HG03571 (cell line): ENCODE data around the gene ZNF841.
"Not testable (repeated sequence)": the region's sequence is repeated elsewhere in the genome, so short reads cannot be mapped to it uniquely, and the experiment has no call there.

Experiments used
- ATAC-seq: cut with Tn5 transposase; IDR thresholded peaks from one replicate; pipeline ENCODE4 v1.9.1; 2021; ENCODE audit not compliant: unreplicated experiment

The ZNF841 gene

GRCh38 chr19:52095172-52096014, at the start of gene ZNF841:
ZNF841 (minus strand) TSS chr19:52095765; CDS start chr19:52084801, 10,964 bp downstream.
- peak; percentile 95 for ATAC-seq

DNA sequence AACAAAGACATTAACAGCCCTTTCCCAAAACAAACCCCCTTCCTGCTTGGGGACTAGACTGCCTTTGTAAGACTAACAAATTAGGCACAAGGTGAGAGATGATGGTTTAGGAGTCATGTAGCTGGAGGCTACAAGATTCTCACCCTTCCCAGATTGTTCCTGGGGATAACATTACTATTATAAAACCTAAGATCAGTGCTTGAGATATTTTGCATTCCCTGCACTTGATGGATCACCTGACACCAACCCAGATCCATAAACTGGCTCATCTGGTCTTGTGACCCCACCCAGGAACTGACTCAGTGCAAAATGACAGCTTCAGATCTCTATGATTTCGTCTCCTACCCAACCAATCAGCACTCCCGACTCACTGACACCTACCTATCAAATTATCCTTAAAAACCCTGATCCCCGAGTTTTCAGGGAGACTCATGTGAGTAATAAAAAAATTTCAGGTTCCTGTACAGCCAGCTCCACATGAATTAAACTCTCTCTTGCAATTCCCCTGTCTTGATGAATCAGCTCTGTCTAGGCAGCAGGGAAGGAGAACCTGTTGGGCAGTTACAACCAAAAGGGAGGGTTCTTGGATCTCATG, 46.5 kb upstream of the ZNF841 start:
- no peak for ATAC-seq

DNA sequence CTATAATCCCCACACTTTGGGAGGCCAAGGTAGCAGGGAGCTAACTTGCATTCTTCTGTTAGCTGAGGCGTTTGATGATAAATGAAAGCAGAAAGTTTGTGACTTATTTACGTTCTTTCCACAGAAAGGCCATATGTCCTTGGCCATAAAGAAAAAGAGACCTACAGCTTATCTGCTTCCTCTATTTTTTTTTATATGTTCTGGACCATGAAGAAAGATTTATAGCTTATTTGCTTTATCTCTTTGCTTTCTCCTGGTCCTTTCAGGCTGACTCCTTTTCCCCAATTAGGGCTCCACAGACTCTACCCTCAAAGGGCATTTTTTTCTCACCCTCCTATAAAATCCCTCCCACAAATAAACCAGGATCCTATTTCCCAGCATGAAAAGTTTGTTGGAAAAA, 45.6 kb upstream of the ZNF841 start:
- ATAC-seq = no peak

DNA sequence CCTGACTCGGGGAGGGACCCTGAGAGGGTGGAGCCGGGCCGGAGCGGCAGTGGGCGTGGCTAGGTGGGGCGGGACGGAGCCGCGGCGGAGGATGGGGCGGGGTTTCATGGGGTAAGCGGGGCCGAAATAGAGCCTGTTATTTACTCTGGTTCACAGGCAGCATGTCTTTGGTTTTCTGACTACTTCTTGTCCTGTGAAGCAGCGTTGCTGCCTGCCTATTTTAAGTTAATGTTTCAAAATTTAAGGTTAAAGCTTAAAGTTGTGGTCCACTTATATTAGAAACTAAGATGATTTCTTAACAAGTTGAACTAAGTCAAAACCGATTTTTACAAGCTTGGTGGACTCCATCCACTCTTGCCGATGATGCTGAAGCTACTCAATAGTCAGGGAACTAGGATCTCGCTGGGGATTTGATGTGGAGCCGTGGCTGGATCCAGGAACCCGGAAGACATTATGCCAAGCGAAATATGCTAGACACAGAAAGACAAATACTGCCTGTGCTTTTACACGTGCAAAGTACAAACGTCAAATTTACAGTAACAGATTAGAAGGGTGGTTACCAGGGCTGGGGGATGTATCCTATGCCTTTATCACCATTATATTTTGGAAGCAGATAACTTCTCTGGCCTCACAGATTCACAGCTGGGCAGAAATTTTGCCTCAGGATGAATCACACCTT, 44.6 kb upstream of the ZNF841 start:
- peak; percentile 75 for ATAC-seq

DNA sequence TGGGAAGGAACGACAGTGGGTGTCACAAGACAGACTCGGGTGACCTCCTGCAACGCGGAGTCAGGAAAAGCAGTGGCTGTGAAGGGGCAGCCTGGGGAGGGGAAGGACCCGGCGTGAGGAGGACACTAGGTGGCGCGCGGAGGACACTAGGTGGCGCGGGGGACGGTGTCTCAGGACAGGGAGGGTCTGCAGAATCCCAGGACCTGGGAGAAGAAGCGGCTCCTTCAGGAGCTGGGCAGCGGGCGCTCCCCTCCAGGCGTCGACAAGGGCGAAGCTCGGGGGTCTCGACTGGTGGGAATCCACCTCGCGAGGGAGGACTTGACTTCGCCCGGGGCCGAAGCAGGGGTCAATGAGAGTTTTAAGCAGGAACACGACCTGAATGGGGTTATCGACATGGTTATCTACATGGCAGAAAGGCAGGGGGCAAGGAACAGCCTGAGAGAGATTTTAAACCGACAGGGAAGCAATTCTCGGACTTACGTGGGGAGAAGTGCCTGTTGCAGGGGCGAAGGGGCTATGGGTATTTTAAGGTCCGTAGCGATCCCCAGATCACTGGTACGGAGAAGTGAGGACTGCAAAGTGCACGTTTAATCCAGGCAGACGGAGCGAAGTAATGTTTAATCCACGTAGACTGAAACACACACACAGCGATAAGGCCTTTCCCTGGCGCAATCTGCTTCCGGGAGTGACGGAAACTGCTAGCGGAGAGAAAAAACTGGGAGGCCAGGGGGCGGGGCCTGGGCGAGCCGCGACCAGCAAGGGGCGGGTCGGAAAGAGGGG, 43.9 kb upstream of the ZNF841 start, which contains the start of gene ZNF616:
Gene ZNF616, minus strand, starts transcription at position 687 of the 780 bp plus-strand sequence. CDS start 9,426 bp downstream, outside the sequence.
- ATAC-seq = peak; percentile 39

DNA sequence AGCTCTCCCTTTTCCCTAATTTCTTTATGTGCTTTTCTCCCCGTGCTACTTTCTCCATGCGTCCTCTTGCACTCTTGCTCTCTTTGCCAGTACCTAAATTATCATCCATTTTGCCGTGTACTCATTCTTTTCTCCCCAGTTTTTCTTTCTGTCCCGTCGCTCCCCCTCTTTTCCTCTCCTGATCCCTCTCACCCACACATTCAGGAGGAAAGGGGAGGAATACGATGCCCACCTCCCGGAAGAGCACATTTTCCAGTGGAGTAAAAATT, 43.4 kb upstream of the ZNF841 start:
- ATAC-seq = no peak

DNA sequence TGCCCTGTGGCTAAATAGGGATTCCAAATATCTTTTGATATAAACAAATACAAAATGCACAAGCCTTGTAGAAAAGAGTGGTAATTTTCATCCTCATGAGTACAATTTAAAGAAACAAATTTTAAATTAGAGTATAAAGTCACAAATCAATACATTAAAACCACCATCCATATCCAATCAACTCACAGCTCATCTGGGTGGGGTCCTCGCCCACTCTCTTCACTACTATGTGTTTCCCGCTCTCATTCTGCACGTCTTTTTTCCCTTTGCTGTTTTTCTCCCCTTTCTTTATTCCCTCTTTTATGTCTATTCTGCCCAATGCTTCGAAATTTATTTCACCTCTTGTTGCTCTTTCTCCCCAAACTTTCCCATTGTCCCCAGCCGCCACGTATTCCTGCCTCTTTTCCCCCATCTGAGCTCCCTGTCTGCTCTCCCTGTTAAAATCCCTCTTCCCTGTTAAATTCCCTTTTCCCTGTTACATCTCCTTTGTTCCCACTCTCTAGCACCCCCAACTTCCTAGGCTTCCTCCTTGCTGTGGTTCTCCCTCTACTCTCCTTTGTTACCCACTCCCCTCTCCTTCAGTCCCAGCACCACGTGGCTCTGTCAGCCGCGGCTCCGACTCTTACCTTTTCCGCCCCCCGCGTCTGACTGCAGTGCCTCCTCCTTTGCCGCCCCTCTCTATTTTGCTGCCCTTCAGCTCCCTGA, 42.9 kb upstream of the ZNF841 start:
- no peak for ATAC-seq

GRCh38 chr19:52120286-52120685, 24.7 kb upstream of the ZNF841 start:
- ATAC-seq = no peak

- ATAC-seq = no peak
These were observed 20.0 kb upstream of the ZNF841 start for GRCh38 chr19:52115526-52116053.

DNA sequence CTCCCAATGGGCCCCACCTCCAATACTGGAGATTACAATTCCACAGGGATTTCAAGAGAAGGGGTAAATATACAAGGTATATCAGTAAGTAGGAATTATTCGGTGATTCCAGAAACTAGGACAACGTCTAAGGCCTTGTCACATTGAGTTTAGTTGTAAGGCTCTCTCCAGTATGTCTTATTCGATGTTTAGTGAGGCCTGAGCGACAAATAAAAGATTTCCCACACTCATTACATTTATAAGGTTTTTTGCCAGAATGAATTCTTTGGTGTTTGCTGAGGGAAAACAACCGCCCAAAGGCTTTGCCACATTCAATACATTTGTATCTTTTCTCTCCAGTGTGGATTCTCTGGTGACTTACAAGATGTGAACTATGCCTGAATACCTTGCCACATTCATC, 19.1 kb upstream of the ZNF841 start:
- ATAC-seq = no peak

DNA sequence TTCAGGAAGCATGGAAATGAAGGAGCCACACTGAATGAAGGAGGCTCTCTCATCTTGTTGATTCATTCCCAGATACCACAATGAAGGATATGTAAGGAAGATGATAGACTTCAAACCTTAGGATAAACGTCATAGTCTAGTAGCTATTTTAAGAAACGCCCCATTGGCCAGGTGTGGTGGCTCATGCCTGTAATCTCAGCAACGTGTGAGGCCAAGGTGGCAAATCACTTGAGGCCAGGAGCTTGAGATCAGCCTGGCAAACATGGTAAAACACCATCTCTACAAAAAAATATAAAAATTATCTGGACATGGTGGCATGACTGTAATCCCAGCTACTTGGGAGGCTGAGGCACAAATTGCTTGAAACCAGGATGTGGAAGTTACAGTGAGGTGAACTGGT, 17.1 kb upstream of the ZNF841 start:
- ATAC-seq = no peak

DNA sequence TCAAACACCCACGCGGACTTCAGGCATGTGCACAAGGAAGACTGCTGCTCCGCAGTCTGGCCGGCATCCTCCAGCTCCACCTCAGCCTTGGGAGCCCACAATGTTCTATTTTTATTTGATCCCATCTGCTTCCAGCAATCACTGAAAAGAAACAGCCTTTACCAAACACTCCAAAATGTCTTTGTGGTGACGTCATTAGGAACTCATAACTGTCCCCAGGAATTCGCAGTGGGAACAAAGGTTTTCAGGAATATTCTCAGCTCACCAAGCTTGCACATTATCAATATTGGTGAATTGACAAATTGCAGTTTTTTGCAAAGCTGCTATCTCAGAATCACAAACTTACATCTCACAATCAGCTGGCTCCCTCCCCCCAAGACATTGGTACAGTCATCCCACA, 15.2 kb upstream of the ZNF841 start:
- no peak for ATAC-seq

DNA sequence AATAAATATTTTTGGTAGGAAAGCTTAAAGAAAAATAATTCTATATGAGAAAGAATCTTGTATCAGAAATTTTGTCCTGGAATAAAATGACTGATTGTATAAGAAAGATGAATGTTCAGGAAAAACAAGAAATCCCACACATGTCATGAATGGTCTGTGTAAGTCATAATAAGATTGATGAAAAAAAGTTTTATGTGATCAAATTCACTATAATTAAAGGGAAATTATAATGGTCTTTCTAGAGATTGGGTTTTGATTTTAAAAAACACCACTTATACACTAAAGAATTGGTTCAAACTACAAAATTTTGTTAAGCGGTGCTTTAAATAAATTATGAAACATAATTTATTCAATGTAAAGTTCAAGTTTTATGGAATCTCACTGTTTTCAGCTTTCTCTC, 7.2 kb upstream of the ZNF841 start:
- ATAC-seq = no peak

- no peak for ATAC-seq
These were observed 6.4 kb upstream of the ZNF841 start for GRCh38 chr19:52101866-52102562.

DNA sequence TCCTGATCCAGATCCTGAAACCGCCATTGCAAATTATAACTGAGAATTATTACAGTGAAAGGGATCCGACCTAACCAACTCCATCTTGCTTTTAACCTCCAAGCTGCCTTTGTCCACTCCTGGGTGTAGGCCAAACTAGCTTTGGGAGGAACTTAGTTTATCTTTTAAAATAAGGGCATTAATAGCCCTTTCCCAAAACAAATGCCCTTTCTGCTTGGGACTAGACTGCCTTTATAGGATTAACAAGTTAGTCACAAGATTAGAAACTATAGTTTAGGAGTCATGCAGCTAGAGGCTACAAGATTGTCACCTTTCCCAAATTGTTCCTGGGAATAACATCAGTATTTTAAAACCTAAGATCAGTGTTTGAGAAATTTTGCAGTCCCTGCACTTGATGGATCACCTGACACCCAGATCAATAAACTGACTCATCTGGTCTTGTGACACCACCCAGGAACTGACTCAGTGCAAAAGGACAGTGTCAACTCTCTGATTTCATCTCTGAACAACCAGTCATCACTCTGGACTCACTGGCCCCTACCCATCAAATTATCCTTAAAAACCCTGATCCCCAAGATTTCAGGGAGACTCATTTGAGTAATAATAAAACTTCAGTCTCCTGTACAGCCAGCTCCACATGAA, 4.1 kb upstream of the ZNF841 start:
- no peak for ATAC-seq

GRCh38 chr19:52096416-52096815, 851 bp upstream of the ZNF841 start:
- ATAC-seq = not testable (repeated sequence)

DNA sequence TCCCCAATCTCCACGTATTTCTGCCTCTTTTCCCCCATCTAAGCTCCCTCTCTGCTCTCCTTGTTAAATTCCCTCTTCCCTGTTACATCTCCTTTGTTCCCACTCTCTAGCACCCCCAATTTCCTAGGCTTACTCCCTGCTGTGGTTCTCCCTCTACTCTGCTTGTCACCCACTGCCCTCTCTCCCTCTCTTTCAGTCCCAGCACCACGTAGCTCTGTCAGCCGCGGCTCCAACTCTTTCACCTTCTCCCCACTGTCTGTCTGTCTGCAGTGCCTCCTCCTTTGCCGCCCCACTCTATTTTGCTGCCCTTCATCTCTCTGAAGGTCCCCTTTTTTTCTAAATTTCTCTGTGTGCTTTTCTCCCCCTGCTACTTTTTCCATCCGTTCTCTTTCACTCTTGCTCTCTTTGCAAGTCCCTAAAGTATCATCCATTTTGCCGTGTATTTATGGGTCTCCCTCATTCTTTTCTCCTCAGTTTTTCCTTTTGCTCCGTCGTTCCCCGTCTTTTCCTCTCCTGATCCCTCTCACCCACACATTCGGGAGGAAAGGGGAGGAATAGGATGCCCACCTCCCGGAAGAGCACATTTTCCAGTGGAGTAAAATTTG, 937 bp downstream of the ZNF841 start:
- ATAC-seq = no peak

- no peak for ATAC-seq
These were observed 9.1 kb downstream of the ZNF841 start for GRCh38 chr19:52086481-52086880.

- no peak for ATAC-seq
These were observed 25.1 kb downstream of the ZNF841 start for GRCh38 chr19:52070496-52070895.
